Measurements from ENCODE around the gene LAMB4. TPM values are rescaled to one million over a fixed set of nuclear protein-coding genes. Genes with fewer than 3 reads are reported as not detected.

The LAMB4 gene
- total RNA-seq = not detected

- Mint-ChIP-seq H3K4me1 (ENCODE audit: low read depth) (peaks cover 4% of the 10 kb centered on the region), H3K27me3 (peaks cover 4% of the 10 kb centered on the region), H3K9me3 (no peaks in the 10 kb centered on the region), H3K27ac (no peak within 1 kb of the TSS), H3K36me3 (no peaks in the 10 kb centered on the region), H3K4me3 (no peak within 1 kb of the TSS)
- POLR2A ChIA-PET = no interaction called here
- CTCF ChIA-PET = no interaction called here
- intact Hi-C loops (cut with micrococcal nuclease) = no loop called here
- no peak for DNase-seq
Observed at GRCh38 chr7:108130261-108130660, at the start of gene LAMB4. TSS of gene LAMB4 (minus strand) at chr7:108130361. CDS start at chr7:108123164, 7,197 bp downstream.

- intact Hi-C loops (cut with micrococcal nuclease) = no loop called here
- no peak for DNase-seq
- no peak overlapping the region for H3K4me3 Mint-ChIP-seq
- CTCF ChIA-PET = interaction anchor here (1.2 to 3.5 kb wide), 3 partner anchors 10 to 319 kb away, joined by 3 to 17 read pairs (median 5); no protein-coding TSS in a partner anchor
- no peaks in the 10 kb centered on the region for H3K4me1 Mint-ChIP-seq (ENCODE audit: low read depth)
- H3K27me3 Mint-ChIP-seq = peaks cover 6% of the 10 kb centered on the region
- H3K36me3 Mint-ChIP-seq = no peaks in the 10 kb centered on the region
- H3K27ac Mint-ChIP-seq = no peak overlapping the region
- H3K9me3 Mint-ChIP-seq = no peaks in the 10 kb centered on the region
- POLR2A ChIA-PET = no interaction called here
Observed at GRCh38 chr7:108178398-108178797, 48.2 kb upstream of the LAMB4 start.

- no peaks in the 10 kb centered on the region for H3K4me1 Mint-ChIP-seq (ENCODE audit: low read depth)
- H3K27ac Mint-ChIP-seq = no peak overlapping the region
- no peak for DNase-seq
- H3K4me3 Mint-ChIP-seq = no peak overlapping the region
- intact Hi-C loops (cut with micrococcal nuclease) = no loop called here
- ChIA-PET CTCF (interaction anchor here (1.7 kb wide), 1 partner anchor 12 kb away, joined by 5 read pairs; no protein-coding TSS in a partner anchor), POLR2A (no interaction called here)
- H3K9me3 Mint-ChIP-seq = no peaks in the 10 kb centered on the region
- peaks cover 6% of the 10 kb centered on the region for H3K27me3 Mint-ChIP-seq
- H3K36me3 Mint-ChIP-seq = no peaks in the 10 kb centered on the region
Observed at GRCh38 chr7:108171164-108171563, 41.0 kb upstream of the LAMB4 start.

GRCh38 chr7:108170251-108170650 lies 40.1 kb upstream of the LAMB4 start:
- ChIA-PET POLR2A (no interaction called here), CTCF (no interaction called here)
- H3K27ac Mint-ChIP-seq = no peak overlapping the region
- H3K27me3 Mint-ChIP-seq = peaks cover 6% of the 10 kb centered on the region
- H3K9me3 Mint-ChIP-seq = no peaks in the 10 kb centered on the region
- no peak for DNase-seq
- no peaks in the 10 kb centered on the region for H3K36me3 Mint-ChIP-seq
- intact Hi-C loops (cut with micrococcal nuclease) = no loop called here
- no peak overlapping the region for H3K4me3 Mint-ChIP-seq
- H3K4me1 Mint-ChIP-seq (ENCODE audit: low read depth) = no peaks in the 10 kb centered on the region

- no peaks in the 10 kb centered on the region for H3K27me3 Mint-ChIP-seq
- no peaks in the 10 kb centered on the region for H3K36me3 Mint-ChIP-seq
- H3K9me3 Mint-ChIP-seq = no peaks in the 10 kb centered on the region
- H3K4me3 Mint-ChIP-seq = no peak overlapping the region
- no peak overlapping the region for H3K27ac Mint-ChIP-seq
- DNase-seq = no peak
- ChIA-PET CTCF (no interaction called here), POLR2A (no interaction called here)
- intact Hi-C loops (cut with micrococcal nuclease) = no loop called here
- no peaks in the 10 kb centered on the region for H3K4me1 Mint-ChIP-seq (ENCODE audit: low read depth)
Observed at GRCh38 chr7:108167460-108167859, 37.3 kb upstream of the LAMB4 start.

GRCh38 chr7:108166687-108167086 lies 36.5 kb upstream of the LAMB4 start:
- CTCF ChIA-PET = no interaction called here
- Mint-ChIP-seq H3K4me1 (ENCODE audit: low read depth) (no peaks in the 10 kb centered on the region), H3K27ac (no peak overlapping the region), H3K36me3 (no peaks in the 10 kb centered on the region), H3K4me3 (no peak overlapping the region), H3K27me3 (no peaks in the 10 kb centered on the region), H3K9me3 (no peaks in the 10 kb centered on the region)
- intact Hi-C loops (cut with micrococcal nuclease) = no loop called here
- DNase-seq = no peak
- POLR2A ChIA-PET = no interaction called here

- Mint-ChIP-seq H3K4me3 (no peak overlapping the region), H3K27ac (no peak overlapping the region), H3K9me3 (no peaks in the 10 kb centered on the region), H3K36me3 (no peaks in the 10 kb centered on the region), H3K27me3 (peaks cover 2% of the 10 kb centered on the region), H3K4me1 (ENCODE audit: low read depth) (no peaks in the 10 kb centered on the region)
- DNase-seq = no peak
- ChIA-PET POLR2A (no interaction called here), CTCF (no interaction called here)
- intact Hi-C loops (cut with micrococcal nuclease) = no loop called here
Observed at GRCh38 chr7:108165723-108166122, 35.6 kb upstream of the LAMB4 start.

- Mint-ChIP-seq H3K4me3 (no peak overlapping the region), H3K27me3 (peaks cover 7% of the 10 kb centered on the region), H3K4me1 (ENCODE audit: low read depth) (no peaks in the 10 kb centered on the region), H3K9me3 (no peaks in the 10 kb centered on the region), H3K36me3 (no peaks in the 10 kb centered on the region), H3K27ac (no peak overlapping the region)
- POLR2A ChIA-PET = no interaction called here
- no peak for DNase-seq
- intact Hi-C loops (cut with micrococcal nuclease) = no loop called here
- CTCF ChIA-PET = no interaction called here
Observed at GRCh38 chr7:108164946-108165345, 34.8 kb upstream of the LAMB4 start.

- intact Hi-C loops (cut with micrococcal nuclease) = no loop called here
- Mint-ChIP-seq H3K27ac (no peak overlapping the region), H3K9me3 (no peaks in the 10 kb centered on the region), H3K27me3 (peaks cover 7% of the 10 kb centered on the region), H3K36me3 (no peaks in the 10 kb centered on the region), H3K4me1 (ENCODE audit: low read depth) (no peaks in the 10 kb centered on the region), H3K4me3 (no peak overlapping the region)
- DNase-seq = no peak
- POLR2A ChIA-PET = no interaction called here
- CTCF ChIA-PET = no interaction called here
Observed at GRCh38 chr7:108164342-108164741, 34.2 kb upstream of the LAMB4 start.

GRCh38 chr7:108158776-108159175 lies 28.6 kb upstream of the LAMB4 start:
- POLR2A ChIA-PET = no interaction called here
- CTCF ChIA-PET = no interaction called here
- no peak for DNase-seq

GRCh38 chr7:108157606-108158335 lies 27.6 kb upstream of the LAMB4 start:
- peaks cover 10% of the 10 kb centered on the region for H3K27me3 Mint-ChIP-seq
- H3K9me3 Mint-ChIP-seq = no peaks in the 10 kb centered on the region
- H3K36me3 Mint-ChIP-seq = no peaks in the 10 kb centered on the region
- ChIA-PET POLR2A (no interaction called here), CTCF (no interaction called here)
- H3K4me3 Mint-ChIP-seq = no peak overlapping the region
- no peak for DNase-seq
- H3K27ac Mint-ChIP-seq = no peak overlapping the region
- H3K4me1 Mint-ChIP-seq (ENCODE audit: low read depth) = peaks cover 2% of the 10 kb centered on the region
- intact Hi-C loops (cut with micrococcal nuclease) = no loop called here

More at GRCh38 chr7:108158776-108159175, 28.6 kb upstream of the LAMB4 start:
- Mint-ChIP-seq H3K4me3 (no peak overlapping the region), H3K27ac (no peak overlapping the region), H3K9me3 (no peaks in the 10 kb centered on the region), H3K4me1 (ENCODE audit: low read depth) (peaks cover 2% of the 10 kb centered on the region), H3K27me3 (peaks cover 10% of the 10 kb centered on the region), H3K36me3 (no peaks in the 10 kb centered on the region)
- intact Hi-C loops (cut with micrococcal nuclease) = no loop called here

GRCh38 chr7:108156897-108157605 lies 26.9 kb upstream of the LAMB4 start:
- no peaks in the 10 kb centered on the region for H3K36me3 Mint-ChIP-seq
- no peak overlapping the region for H3K27ac Mint-ChIP-seq
- CTCF ChIA-PET = no interaction called here
- peaks cover 2% of the 10 kb centered on the region for H3K4me1 Mint-ChIP-seq (ENCODE audit: low read depth)
- H3K27me3 Mint-ChIP-seq = peaks cover 10% of the 10 kb centered on the region
- POLR2A ChIA-PET = no interaction called here
- no peaks in the 10 kb centered on the region for H3K9me3 Mint-ChIP-seq
- intact Hi-C loops (cut with micrococcal nuclease) = no loop called here
- no peak for DNase-seq
- H3K4me3 Mint-ChIP-seq = no peak overlapping the region

- CTCF ChIA-PET = no interaction called here
- H3K27ac Mint-ChIP-seq = no peak overlapping the region
- peaks cover 14% of the 10 kb centered on the region for H3K27me3 Mint-ChIP-seq
- H3K4me1 Mint-ChIP-seq (ENCODE audit: low read depth) = no peaks in the 10 kb centered on the region
- no peaks in the 10 kb centered on the region for H3K36me3 Mint-ChIP-seq
- no peak for DNase-seq
- POLR2A ChIA-PET = interaction anchor here (0.5 kb wide), 1 partner anchor 255 kb away, joined by 3 read pairs; no protein-coding TSS in a partner anchor
- no peak overlapping the region for H3K4me3 Mint-ChIP-seq
- H3K9me3 Mint-ChIP-seq = no peaks in the 10 kb centered on the region
- intact Hi-C loops (cut with micrococcal nuclease) = no loop called here
Observed at GRCh38 chr7:108152198-108152597, 22.0 kb upstream of the LAMB4 start.
